SU-DHL-6 (cell line): Measurements from ENCODE around the gene NRXN2.

Experiments used
- H2AFZ ChIP-seq: fragments of 200-600 bp; sonication (generic); 2 replicates; pipeline ENCODE4 v1.6.1; 2014; ENCODE audit warnings: low read depth, mild to moderate bottlenecking, moderate library complexity, mixed read lengths, antibody characterized with exemption, low read length; ENCODE audit not compliant: severe bottlenecking
- H3F3A ChIP-seq: fragments of 200-600 bp; shearing (Covaris generic); 2 replicates; pipeline ENCODE4 v1.6.0; 2016; ENCODE audit warnings: antibody characterized with exemption, mild to moderate bottlenecking; ENCODE audit not compliant: insufficient read depth
- H3K27ac ChIP-seq: fragments of 200-600 bp; sonication (generic); 2 replicates; pipeline ENCODE4 v1.5.1; 2016; ENCODE audit warnings: low read depth, mild to moderate bottlenecking, low read length, moderate library complexity, mixed read lengths
- H3K27me3 ChIP-seq: fragments of 200-600 bp; sonication (generic), shearing (Covaris generic); 2 replicates; pipeline ENCODE4 v1.6.0; 2014; ENCODE audit warnings: mild to moderate bottlenecking, low read length
- H3K36me3 ChIP-seq: fragments of 200-600 bp; sonication (generic); 2 replicates; pipeline ENCODE4 v1.6.1; 2014; ENCODE audit warnings: mild to moderate bottlenecking, low read length, mixed read lengths
- H3K4me2 ChIP-seq: fragments of 300-600, 200-600 bp; shearing (Covaris generic), sonication (generic); 2 replicates; pipeline ENCODE4 v1.6.0; 2014; ENCODE audit warnings: low read length, low read depth, mild to moderate bottlenecking; ENCODE audit not compliant: poor library complexity, severe bottlenecking
- H3K4me3 ChIP-seq: fragments of 200-600 bp; sonication (generic); 2 replicates; pipeline ENCODE4 v1.5.1; 2014; ENCODE audit warnings: antibody characterized with exemption, low read length, mild to moderate bottlenecking, mixed read lengths; ENCODE audit not compliant: insufficient read depth, poor library complexity, severe bottlenecking
- H3K79me2 ChIP-seq: fragments of 200-600 bp; sonication (generic); 2 replicates; pipeline ENCODE4 v1.6.1; 2014; ENCODE audit warnings: mild to moderate bottlenecking, low read length, moderate library complexity; ENCODE audit not compliant: insufficient read depth
- H3K9ac ChIP-seq: fragments of 200-600 bp; sonication (generic); 2 replicates; pipeline ENCODE4 v1.7.0; 2014; ENCODE audit warnings: mild to moderate bottlenecking, low read length
- H3K9me2 ChIP-seq: fragments of 200-600 bp; sonication (generic); replicated peaks from 2 replicates; pipeline ENCODE4 v1.6.1; 2014; ENCODE audit warnings: low read length; ENCODE audit not compliant: insufficient read depth
- H3K9me3 ChIP-seq: fragments of 200-600 bp; sonication (generic); 2 replicates; pipeline ENCODE4 v1.6.1; 2014; ENCODE audit warnings: low read length, mixed read lengths; ENCODE audit not compliant: insufficient read depth
- H4K20me1 ChIP-seq: fragments of 200-600 bp; sonication (generic); 2 replicates; pipeline ENCODE4 v1.6.1; 2014; ENCODE audit warnings: low read depth, mild to moderate bottlenecking, antibody characterized with exemption, low read length, moderate library complexity, mixed read lengths
- EZH2phosphoT487 ChIP-seq: fragments of 200-600 bp; sonication (generic), shearing (Covaris generic); conservative IDR thresholded peaks from 2 replicates; pipeline ENCODE4 v1.6.1; 2018; ENCODE audit warnings: mild to moderate bottlenecking, antibody characterized with exemption, low read length, moderate library complexity, mixed read lengths
- TF ChIP-seq, protein P1 (sequence below): fragments of 200-600 bp; sonication (generic); IDR thresholded peaks from one replicate; pipeline ENCODE4 v1.5.1; 2017; ENCODE audit warnings: antibody characterized with exemption, mild to moderate bottlenecking, low read length, moderate library complexity; ENCODE audit not compliant: insufficient read depth, poor library complexity, severe bottlenecking

NRXN2 gene

DNA sequence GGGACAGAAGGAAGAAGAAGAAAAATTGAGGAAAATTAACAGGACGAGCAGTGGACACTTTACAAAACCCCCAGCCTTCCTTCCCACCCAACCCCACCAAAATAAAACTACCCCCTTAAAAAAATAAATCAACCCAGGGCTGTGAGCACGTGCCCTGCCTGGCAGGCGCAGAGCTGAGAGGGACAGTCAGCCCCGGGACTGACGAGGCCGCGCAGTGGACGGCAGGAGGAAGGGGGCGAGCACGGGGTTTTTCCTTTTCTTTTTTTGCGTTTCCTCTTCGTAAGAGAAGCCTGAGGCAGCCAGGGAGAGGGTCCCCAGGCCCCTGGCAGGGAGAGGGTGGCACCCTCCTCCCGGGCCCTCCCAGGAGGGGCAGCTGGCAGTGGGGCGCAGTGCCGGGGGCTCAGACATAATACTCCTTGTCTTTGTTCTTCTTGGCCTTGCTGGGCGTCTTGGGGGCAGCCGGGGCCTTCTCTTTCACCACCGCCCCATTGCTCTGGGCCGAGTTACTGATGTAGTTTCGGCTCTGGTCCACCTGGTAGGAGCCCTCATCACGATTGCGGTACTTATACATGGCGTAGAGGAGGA is 116.1 kb downstream of the NRXN2 start:
- H3F3A ChIP-seq: no peaks in the 10 kb centered on the region
- H3K4me2 ChIP-seq: no peak overlapping the region
- no peak overlapping the region for H3K27ac ChIP-seq
- H3K9ac ChIP-seq: no peak overlapping the region
- no peaks in the 10 kb centered on the region for H3K9me3 ChIP-seq
- no peak overlapping the region for H2AFZ ChIP-seq
- no peaks in the 10 kb centered on the region for H3K79me2 ChIP-seq
- H3K4me3 ChIP-seq: no peak overlapping the region
- no peaks in the 10 kb centered on the region for H3K27me3 ChIP-seq
- no peaks in the 10 kb centered on the region for H3K36me3 ChIP-seq
- TF ChIP-seq, protein P1, sequence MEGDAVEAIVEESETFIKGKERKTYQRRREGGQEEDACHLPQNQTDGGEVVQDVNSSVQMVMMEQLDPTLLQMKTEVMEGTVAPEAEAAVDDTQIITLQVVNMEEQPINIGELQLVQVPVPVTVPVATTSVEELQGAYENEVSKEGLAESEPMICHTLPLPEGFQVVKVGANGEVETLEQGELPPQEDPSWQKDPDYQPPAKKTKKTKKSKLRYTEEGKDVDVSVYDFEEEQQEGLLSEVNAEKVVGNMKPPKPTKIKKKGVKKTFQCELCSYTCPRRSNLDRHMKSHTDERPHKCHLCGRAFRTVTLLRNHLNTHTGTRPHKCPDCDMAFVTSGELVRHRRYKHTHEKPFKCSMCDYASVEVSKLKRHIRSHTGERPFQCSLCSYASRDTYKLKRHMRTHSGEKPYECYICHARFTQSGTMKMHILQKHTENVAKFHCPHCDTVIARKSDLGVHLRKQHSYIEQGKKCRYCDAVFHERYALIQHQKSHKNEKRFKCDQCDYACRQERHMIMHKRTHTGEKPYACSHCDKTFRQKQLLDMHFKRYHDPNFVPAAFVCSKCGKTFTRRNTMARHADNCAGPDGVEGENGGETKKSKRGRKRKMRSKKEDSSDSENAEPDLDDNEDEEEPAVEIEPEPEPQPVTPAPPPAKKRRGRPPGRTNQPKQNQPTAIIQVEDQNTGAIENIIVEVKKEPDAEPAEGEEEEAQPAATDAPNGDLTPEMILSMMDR: no peak
- no peak for TF ChIP-seq EZH2phosphoT487
- H3K9me2 ChIP-seq: no peaks in the 10 kb centered on the region
- H4K20me1 ChIP-seq: no peaks in the 10 kb centered on the region

DNA sequence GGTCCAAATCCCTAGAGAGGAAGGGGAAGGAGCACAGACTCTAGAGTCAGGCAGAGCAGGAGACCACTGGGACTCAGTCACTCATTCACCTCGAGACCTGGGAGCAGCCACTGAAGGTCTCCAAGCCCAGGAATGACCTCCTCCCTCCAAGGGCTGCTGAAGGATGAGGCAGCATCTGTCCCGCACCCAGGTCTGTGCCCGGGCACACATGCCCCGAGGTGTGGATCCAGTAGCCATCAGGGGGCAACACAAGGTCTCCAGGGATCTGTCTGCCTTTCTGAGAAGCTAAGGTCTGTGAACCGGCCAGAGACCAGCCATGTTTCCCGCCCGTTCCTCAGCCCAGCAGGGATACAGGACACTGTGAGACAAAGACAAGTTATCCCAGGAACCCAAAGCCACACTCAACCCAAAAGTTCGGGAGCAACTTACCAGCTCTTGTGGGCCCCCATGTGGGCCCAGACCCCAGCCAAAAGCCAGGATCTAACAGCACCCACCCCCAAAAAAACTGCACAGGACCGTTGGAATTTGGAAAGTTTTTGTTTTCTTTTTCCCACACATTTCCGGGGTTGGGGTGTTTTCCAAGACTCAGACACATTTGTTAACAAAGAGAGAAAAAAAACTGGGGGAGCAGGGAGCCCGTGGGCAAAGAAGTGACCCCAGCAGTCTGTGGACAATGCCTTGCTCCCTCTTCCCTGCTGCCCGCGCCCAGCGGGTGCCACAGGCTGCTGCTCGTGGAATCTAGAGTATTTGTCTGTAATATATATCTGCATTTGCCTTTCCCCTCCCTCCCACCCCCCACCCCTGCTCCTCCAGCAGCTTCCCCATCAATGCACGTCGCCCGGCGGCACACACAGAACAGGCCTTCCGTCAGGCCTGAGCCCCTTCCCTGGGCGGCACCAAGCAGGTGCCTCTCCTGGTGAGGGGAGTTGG is 117.1 kb downstream of the NRXN2 start:
- H3K9me2 ChIP-seq: no peaks in the 10 kb centered on the region
- no peak overlapping the region for H3K9ac ChIP-seq
- TF ChIP-seq, protein P1: no peak
- no peak for TF ChIP-seq EZH2phosphoT487
- H3K4me2 ChIP-seq: no peak overlapping the region
- no peaks in the 10 kb centered on the region for H3K27me3 ChIP-seq
- H3K27ac ChIP-seq: no peak overlapping the region
- no peak overlapping the region for H2AFZ ChIP-seq
- H3K36me3 ChIP-seq: no peaks in the 10 kb centered on the region
- H3K79me2 ChIP-seq: no peaks in the 10 kb centered on the region
- H3K4me3 ChIP-seq: no peak overlapping the region
- H3F3A ChIP-seq: no peaks in the 10 kb centered on the region
- H3K9me3 ChIP-seq: no peaks in the 10 kb centered on the region
- H4K20me1 ChIP-seq: no peaks in the 10 kb centered on the region

DNA sequence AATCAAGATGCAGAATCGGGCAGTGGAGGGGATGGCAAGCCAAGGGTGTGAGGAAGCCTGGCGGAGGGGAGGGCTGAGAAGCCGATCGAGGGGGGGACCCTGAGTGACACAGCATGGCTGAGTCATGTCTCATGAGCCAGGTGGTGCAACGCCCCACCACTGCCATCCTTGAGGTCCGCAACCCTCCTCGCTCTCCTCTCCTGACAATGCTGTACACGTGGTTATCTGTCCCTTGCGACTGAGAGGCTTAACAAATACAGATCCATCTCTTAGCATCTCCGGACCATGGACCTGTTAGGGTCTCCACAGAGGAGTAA is 117.8 kb downstream of the NRXN2 start:
- no peaks in the 10 kb centered on the region for H3F3A ChIP-seq
- no peak overlapping the region for H3K4me3 ChIP-seq
- no peaks in the 10 kb centered on the region for H3K36me3 ChIP-seq
- H3K4me2 ChIP-seq: no peak overlapping the region
- H3K9me2 ChIP-seq: no peaks in the 10 kb centered on the region
- TF ChIP-seq, protein P1: no peak
- no peak for TF ChIP-seq EZH2phosphoT487
- no peaks in the 10 kb centered on the region for H3K9me3 ChIP-seq
- H3K27ac ChIP-seq: no peak overlapping the region
- no peaks in the 10 kb centered on the region for H3K27me3 ChIP-seq
- no peaks in the 10 kb centered on the region for H3K79me2 ChIP-seq
- no peak overlapping the region for H3K9ac ChIP-seq
- H4K20me1 ChIP-seq: no peaks in the 10 kb centered on the region
- H2AFZ ChIP-seq: no peak overlapping the region
